Breast epithelium (tissue), 4 donors: ENCODE measurements around the gene CDCP1. TPM values are rescaled to one million over a fixed set of nuclear protein-coding genes. Genes with fewer than 3 reads are reported as not detected.

Experiments
- DNase-seq, 2 donors: peaks; one replicate each; pipeline ENCODE4 v3.0.0-alpha.2; 2019; ENCODE audit warnings: low spot score in 2 of 2
- H3K27ac ChIP-seq, 2 donors: fragments of 200-600 bp; sonication (generic) in 1 of 2; one replicate each; pipeline ENCODE4 v1.5.1; 2016 to 2019; ENCODE audit warnings: mild to moderate bottlenecking in 1 of 2
- H3K27me3 ChIP-seq, 2 donors: fragments of 200-600 bp; sonication (generic) in 1 of 2; one replicate each; pipeline versions ENCODE4 v1.5.1 to v1.6.0; 2017 to 2019; ENCODE audit warnings: control low read depth in 1 of 2, mild to moderate bottlenecking in 1 of 2
- H3K36me3 ChIP-seq: fragments of 200-600 bp; one replicate; pipeline ENCODE4 v1.5.1; 2019
- H3K4me1 ChIP-seq, 2 donors: fragments of 200-600 bp; sonication (generic); one replicate each; pipeline ENCODE4 v1.5.1; 2016 to 2019; ENCODE audit warnings: control low read depth in 1 of 2
- H3K4me3 ChIP-seq, 3 donors: fragments of 200-600 bp; sonication (generic); 1 replicate in 2 of 3; 2 replicates in 1 of 3; pipeline ENCODE4 v1.5.1; 2016 to 2019; ENCODE audit warnings: mild to moderate bottlenecking in 3 of 3, moderate library complexity in 2 of 3
- H3K9me3 ChIP-seq, 2 donors: fragments of 200-600 bp; sonication (generic) in 1 of 2; one replicate each; pipeline ENCODE4 v1.5.1; 2016 to 2019; ENCODE audit warnings: control low read depth in 1 of 2
- CTCF ChIP-seq, 3 donors: fragments of 450-650 bp; IDR thresholded peaks; one replicate each; pipeline ENCODE4 v1.5.1; 2016 to 2017; ENCODE audit warnings: antibody characterized with exemption in 3 of 3, mild to moderate bottlenecking in 3 of 3, moderate library complexity in 3 of 3
- POLR2A ChIP-seq: fragments of 450-650 bp; IDR thresholded peaks from one replicate; pipeline ENCODE4 v1.6.1; 2016; ENCODE audit warnings: antibody characterized with exemption, mild to moderate bottlenecking, moderate library complexity
- POLR2AphosphoS5 ChIP-seq, 3 donors: sonication (generic); formaldehyde crosslinking; IDR thresholded peaks; one replicate each; pipeline ENCODE4 v1.6.1; 2017; ENCODE audit warnings: antibody characterized with exemption in 3 of 3
- intact Hi-C: fragments of 100-400 bp; cut with DNase I; formaldehyde crosslinking; loops from one replicate; pipeline ENCODE4 v1.15.1; 2023; ENCODE audit warnings: low total_unique reads
- total RNA-seq, 3 donors: library from RNA; depleted of rRNA; stranded (reverse); fragments of >200 nt; gene quantifications; one replicate each; pipeline ENCODE4 v1.1.0, GENCODE V29; 2016

Gene CDCP1
- total RNA-seq, 3 donors from 2014 or later: 1.9 to 11.3 (median 8.5) TPM

GRCh38 chr3:45037720-45038455 lies 108.3 kb downstream of the CDCP1 start:
- Histone ChIP-seq H3K9me3 (no peaks in the 10 kb centered on the region), H3K36me3 (no peaks in the 10 kb centered on the region), H3K27me3 (peaks cover 0 to 7% of the 10 kb centered on the region in 2 donors), H3K4me1 (no peaks in the 10 kb centered on the region), H3K4me3 (no peak overlapping the region), H3K27ac (no peak overlapping the region)
- intact Hi-C loops: loop anchor here (10.0 kb wide), 1 partner anchor 457 kb away; no protein-coding TSS in a partner anchor
- TF ChIP-seq POLR2A: no peak
- peak; percentile 96 to 98 (median 97) for TF ChIP-seq CTCF (IDR thresholded peaks at IDR 0.05)
- TF ChIP-seq POLR2AphosphoS5 (IDR thresholded peaks at IDR 0.05): peak in 1 of 3 donors; percentile 41
- peak; percentile 90 to 93 for DNase-seq

- H3K27ac ChIP-seq: peak overlapping the region in 1 of 2 donors; percentile 69
- DNase-seq: no peak
- H3K4me1 ChIP-seq: no peaks in the 10 kb centered on the region
- no peak for TF ChIP-seq POLR2A
- TF ChIP-seq CTCF (IDR thresholded peaks at IDR 0.05): no peak
- no peak for TF ChIP-seq POLR2AphosphoS5 (IDR thresholded peaks at IDR 0.05)
- peaks cover 0 to 7% of the 10 kb centered on the region in 2 donors for H3K27me3 ChIP-seq
- no peaks in the 10 kb centered on the region for H3K9me3 ChIP-seq
- intact Hi-C loops: loop anchor here (10.0 kb wide), 1 partner anchor 459 kb away; no protein-coding TSS in a partner anchor
- H3K36me3 ChIP-seq: no peaks in the 10 kb centered on the region
- H3K4me3 ChIP-seq: peak overlapping the region; percentile 23 to 66 (median 42)
Measured at GRCh38 chr3:45035441-45036301, 110.5 kb downstream of the CDCP1 start.

- H3K4me3 ChIP-seq: no peak overlapping the region
- H3K36me3 ChIP-seq: no peaks in the 10 kb centered on the region
- no peak for TF ChIP-seq CTCF (IDR thresholded peaks at IDR 0.05)
- no peak for TF ChIP-seq POLR2A
- no peak for TF ChIP-seq POLR2AphosphoS5 (IDR thresholded peaks at IDR 0.05)
- intact Hi-C loops: loop anchor here (10.0 kb wide), 1 partner anchor 460 kb away; no protein-coding TSS in a partner anchor
- peak in 1 of 2 donors; percentile 27 for DNase-seq
- no peaks in the 10 kb centered on the region for H3K9me3 ChIP-seq
- peak overlapping the region in 1 of 2 donors; percentile 69 for H3K27ac ChIP-seq
- peaks cover 0 to 7% of the 10 kb centered on the region in 2 donors for H3K27me3 ChIP-seq
- H3K4me1 ChIP-seq: no peaks in the 10 kb centered on the region
Measured at GRCh38 chr3:45034612-45035252, 111.4 kb downstream of the CDCP1 start.

DNA sequence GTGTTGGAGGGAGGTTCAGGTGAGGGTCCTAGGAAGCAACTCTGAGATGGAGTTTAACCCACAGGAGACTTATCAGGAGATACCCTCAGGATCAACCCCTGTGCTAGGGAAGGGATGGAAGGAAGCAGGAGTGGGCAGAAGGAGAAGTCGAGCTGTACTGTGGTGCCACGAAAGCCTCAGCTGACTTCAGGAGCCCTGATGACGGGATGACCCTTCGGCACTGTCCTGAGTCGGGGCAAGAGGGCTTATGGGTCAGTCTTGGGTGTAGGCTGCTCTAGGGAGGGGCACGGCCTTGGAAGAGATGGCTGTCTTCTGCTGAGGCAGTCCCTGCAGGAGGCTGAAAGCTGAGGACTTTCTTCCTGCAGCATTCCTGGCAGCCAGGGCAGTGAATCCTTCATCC lies 112.4 kb downstream of the CDCP1 start:
- H3K4me3 ChIP-seq: no peak overlapping the region
- H3K36me3 ChIP-seq: no peaks in the 10 kb centered on the region
- H3K4me1 ChIP-seq: no peaks in the 10 kb centered on the region
- TF ChIP-seq CTCF (IDR thresholded peaks at IDR 0.05) (no peak), POLR2A (no peak), POLR2AphosphoS5 (IDR thresholded peaks at IDR 0.05) (no peak)
- no peak for DNase-seq
- H3K27ac ChIP-seq: peak overlapping the region in 1 of 2 donors; percentile 69
- intact Hi-C loops: loop anchor here (10.0 kb wide), 1 partner anchor 461 kb away; no protein-coding TSS in a partner anchor
- H3K9me3 ChIP-seq: no peaks in the 10 kb centered on the region
- H3K27me3 ChIP-seq: peaks cover 0 to 7% of the 10 kb centered on the region in 2 donors

Other genes with a start within 250 kb of the CDCP1 start
- 100 to 1,000 TPM in 1 of 3 donors, 10 to 100 TPM in 2; 69.5 to 120 (median 71.9) TPM for gene ZDHHC3, start 170.2 kb downstream of the CDCP1 start, total RNA-seq
- 10 to 100 TPM; 39.0 to 54.9 (median 43.0) TPM for gene EXOSC7, start 170.1 kb downstream of the CDCP1 start, total RNA-seq
- gene CLEC3B, start 120.1 kb downstream of the CDCP1 start, total RNA-seq: 100 to 1,000 TPM in 1 of 3 donors, 10 to 100 TPM in 2; 18.3 to 479 (median 55.7) TPM
- gene TMEM158, start 79.9 kb upstream of the CDCP1 start, total RNA-seq: 1 to 10 TPM in 2 of 3 donors, under 1 TPM in 1; 0.48 to 2.0 (median 1.0) TPM
- 10 to 100 TPM; 10.1 to 19.5 (median 13.1) TPM for gene LARS2, start 242.2 kb upstream of the CDCP1 start, total RNA-seq